Epithelial cell of prostate (primary cell): ENCODE measurements around the gene WHRN.

Experiments
- DNase-seq: peaks from one replicate; pipeline ENCODE4 v3.0.0-alpha.2; 2011; ENCODE audit warnings: low read depth, low spot score
- H3K27ac ChIP-seq: fragments of 450-650 bp; 2 replicates; pipeline ENCODE4 v1.5.1; 2017; ENCODE audit warnings: mild to moderate bottlenecking

Gene WHRN

GRCh38 chr9:114405294-114406034, 99.8 kb downstream of the WHRN start:
- no peak for DNase-seq
- H3K27ac ChIP-seq = no peak overlapping the region

GRCh38 chr9:114404531-114404930, 100.7 kb downstream of the WHRN start:
- no peak for DNase-seq
- peak overlapping the region; percentile 40 for H3K27ac ChIP-seq

GRCh38 chr9:114403153-114403756, 102.0 kb downstream of the WHRN start:
- no peak for DNase-seq
- H3K27ac ChIP-seq = no peak overlapping the region

GRCh38 chr9:114401344-114401743, 103.9 kb downstream of the WHRN start:
- H3K27ac ChIP-seq = no peak overlapping the region
- DNase-seq = no peak

GRCh38 chr9:114400772-114401171, 104.5 kb downstream of the WHRN start:
- no peak for DNase-seq
- no peak overlapping the region for H3K27ac ChIP-seq

GRCh38 chr9:114400219-114400618, 105.1 kb downstream of the WHRN start:
- H3K27ac ChIP-seq = peak overlapping the region; percentile 18
- DNase-seq = no peak

GRCh38 chr9:114399381-114399780, 105.9 kb downstream of the WHRN start:
- peak overlapping the region; percentile 18 for H3K27ac ChIP-seq
- DNase-seq = no peak

GRCh38 chr9:114397848-114398605, 107.2 kb downstream of the WHRN start:
- no peak overlapping the region for H3K27ac ChIP-seq
- DNase-seq = no peak

GRCh38 chr9:114397219-114397847, 107.9 kb downstream of the WHRN start:
- no peak overlapping the region for H3K27ac ChIP-seq
- no peak for DNase-seq

GRCh38 chr9:114396558-114397218, 108.6 kb downstream of the WHRN start:
- DNase-seq = no peak
- H3K27ac ChIP-seq = no peak overlapping the region

- H3K27ac ChIP-seq = no peak overlapping the region
Observed at GRCh38 chr9:114395768-114396167, 109.5 kb downstream of the WHRN start.

GRCh38 chr9:114395334-114395617, 110.0 kb downstream of the WHRN start:
- no peak for DNase-seq
- no peak overlapping the region for H3K27ac ChIP-seq

More at GRCh38 chr9:114395768-114396167, 109.5 kb downstream of the WHRN start:
- DNase-seq = no peak

- DNase-seq = no peak
- no peak overlapping the region for H3K27ac ChIP-seq
Observed at GRCh38 chr9:114394523-114395333, 110.5 kb downstream of the WHRN start.

GRCh38 chr9:114392749-114393112, 112.5 kb downstream of the WHRN start:
- H3K27ac ChIP-seq = no peak overlapping the region
- DNase-seq = no peak

- DNase-seq = no peak
- H3K27ac ChIP-seq = no peak overlapping the region
Observed at GRCh38 chr9:114390952-114391351, 114.3 kb downstream of the WHRN start.

- DNase-seq = no peak
Observed at GRCh38 chr9:114389612-114390368, 115.5 kb downstream of the WHRN start.

GRCh38 chr9:114388764-114389375, 116.4 kb downstream of the WHRN start:
- DNase-seq = no peak
- H3K27ac ChIP-seq = no peak overlapping the region

More at GRCh38 chr9:114389612-114390368, 115.5 kb downstream of the WHRN start:
- no peak overlapping the region for H3K27ac ChIP-seq

- H3K27ac ChIP-seq = no peak overlapping the region
- no peak for DNase-seq
Observed at GRCh38 chr9:114388357-114388682, 117.0 kb downstream of the WHRN start.
